HG03439 (cell line): Measurements from ENCODE around the gene DNAJC11.

Source experiments
- ATAC-seq: cut with Tn5 transposase; IDR thresholded peaks from one replicate; pipeline ENCODE4 v1.9.1; 2021; ENCODE audit warnings: mild to moderate bottlenecking, moderate library complexity; ENCODE audit not compliant: unreplicated experiment

Gene DNAJC11

DNA sequence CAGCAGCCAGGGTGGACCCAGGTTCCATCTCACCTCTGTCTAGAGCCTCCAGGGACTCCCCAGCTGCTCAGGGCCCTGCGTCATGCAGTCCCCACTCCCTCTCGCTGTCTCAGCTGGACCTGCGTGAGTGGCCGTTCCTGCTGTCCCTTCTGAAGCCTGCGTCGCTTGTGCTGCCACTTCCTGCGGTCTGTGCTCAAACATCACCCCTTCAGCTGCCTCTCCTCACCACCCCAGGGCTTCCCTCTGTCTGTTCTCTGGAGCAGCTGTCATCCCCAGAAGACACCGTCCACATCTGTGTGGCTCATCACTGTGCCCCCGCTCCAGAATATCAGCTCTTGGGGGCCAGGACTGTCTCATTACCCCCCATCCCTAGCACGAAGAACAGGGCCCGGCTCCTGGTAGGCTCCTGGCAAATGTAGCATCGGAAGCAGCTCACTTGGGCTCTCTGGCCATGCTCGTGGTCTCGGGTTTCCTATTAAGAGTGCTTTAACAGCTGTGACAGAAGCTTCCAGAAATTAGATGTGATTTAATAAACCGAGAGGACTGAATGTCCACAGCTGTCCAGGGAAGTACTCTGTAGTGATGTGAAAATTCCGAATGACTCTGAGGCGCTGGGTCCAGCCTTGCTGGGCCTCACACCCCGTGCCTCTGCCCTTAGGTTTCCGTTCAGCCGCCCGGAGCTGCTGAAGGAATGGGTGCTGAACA lies 73.6 kb downstream of the DNAJC11 start:
- ATAC-seq: no peak

DNA sequence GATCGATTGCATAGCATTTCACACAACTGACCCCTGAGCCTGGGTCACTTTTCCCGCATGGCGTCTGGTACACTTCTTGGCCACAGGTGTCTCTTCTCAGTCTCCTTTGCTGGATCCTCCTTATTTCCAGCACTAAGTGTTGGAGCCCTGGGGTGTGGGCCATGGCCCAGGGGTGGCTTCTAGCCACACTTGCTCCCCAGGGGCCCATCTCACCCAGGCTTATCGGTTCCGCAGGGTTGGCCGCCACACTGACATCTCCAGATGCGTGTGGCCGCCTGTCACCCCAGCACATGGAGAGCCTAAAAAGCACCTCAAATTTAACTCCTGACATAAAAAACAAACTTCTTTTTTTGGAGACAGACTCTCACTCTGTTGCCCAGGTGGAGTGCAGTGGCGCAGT lies 74.6 kb downstream of the DNAJC11 start:
- ATAC-seq: no peak

DNA sequence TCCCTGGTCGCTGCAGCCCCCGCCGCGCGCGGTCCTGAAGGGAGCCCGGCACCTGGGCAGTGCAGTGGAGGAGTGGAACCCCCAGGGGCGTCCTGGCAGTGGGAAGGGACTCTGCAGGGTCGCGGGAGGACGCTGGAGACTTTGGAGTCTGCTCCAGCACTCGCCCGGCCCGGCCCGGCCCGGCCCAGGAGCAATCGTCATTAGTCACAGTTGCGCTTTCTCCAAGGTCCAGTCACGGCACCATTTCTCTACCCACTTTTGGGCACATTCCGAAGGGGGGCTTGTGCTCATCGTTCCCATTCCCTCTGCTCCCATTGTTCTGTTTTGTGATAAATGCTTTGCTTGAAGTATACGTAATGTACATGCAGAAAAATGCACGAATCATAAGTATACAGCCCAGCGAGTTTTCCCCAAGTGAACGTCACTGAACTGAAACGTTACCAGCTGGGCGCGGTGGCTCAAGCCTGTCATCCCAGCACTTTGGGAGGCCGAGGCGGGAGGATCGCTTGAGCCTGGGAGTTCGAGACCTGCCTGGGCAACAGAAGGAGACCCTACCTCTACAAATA lies 75.9 kb downstream of the DNAJC11 start:
- ATAC-seq: peak; percentile 29

DNA sequence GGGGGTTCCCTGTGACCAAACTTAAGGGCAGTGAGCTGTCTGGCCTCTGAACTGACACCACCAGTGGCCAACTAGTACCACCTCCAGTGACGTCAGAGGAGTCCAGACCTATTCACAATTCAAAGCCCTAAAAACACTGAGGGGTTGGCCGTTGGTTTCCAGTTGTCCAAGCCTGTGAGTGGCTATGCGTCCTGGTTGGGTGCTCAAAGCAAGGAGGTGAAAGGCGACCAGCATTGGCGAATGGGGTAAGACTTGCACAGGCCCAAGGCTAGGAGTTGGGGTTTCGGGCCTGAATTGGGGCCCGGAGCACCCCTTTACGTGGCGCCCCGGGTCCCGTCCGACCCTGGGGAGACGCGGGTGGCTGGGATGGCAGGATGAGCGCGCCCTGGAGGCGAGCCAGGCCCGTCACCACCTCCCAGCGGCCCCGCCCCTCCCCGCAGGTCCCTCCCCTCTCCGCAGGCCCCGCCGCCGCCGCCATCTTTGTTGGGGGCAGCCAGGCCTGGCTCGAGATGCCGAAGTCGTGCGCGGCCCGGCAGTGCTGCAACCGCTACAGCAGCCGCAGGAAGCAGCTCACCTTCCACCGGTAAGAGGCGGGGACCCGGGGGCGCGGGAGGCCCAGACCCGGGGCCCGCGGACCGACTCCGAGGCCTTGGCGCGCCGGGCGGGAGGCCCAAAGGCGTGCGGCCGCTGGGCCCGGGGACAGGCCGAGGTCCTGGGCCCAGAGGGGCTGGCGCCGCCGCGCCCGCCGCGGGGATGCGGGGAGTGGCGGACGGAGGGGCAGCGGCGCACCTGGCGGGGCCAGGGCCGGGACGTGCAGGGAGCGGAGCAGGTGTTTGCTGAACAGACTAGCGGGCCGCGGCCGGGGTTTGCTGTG lies 76.7 kb downstream of the DNAJC11 start, which contains the start of gene THAP3:
Gene THAP3 (plus strand): TSS at position 159 of the 874 bp plus-strand sequence. CDS start 351 bp downstream, at position 510.
- peak; percentile 77 for ATAC-seq

DNA sequence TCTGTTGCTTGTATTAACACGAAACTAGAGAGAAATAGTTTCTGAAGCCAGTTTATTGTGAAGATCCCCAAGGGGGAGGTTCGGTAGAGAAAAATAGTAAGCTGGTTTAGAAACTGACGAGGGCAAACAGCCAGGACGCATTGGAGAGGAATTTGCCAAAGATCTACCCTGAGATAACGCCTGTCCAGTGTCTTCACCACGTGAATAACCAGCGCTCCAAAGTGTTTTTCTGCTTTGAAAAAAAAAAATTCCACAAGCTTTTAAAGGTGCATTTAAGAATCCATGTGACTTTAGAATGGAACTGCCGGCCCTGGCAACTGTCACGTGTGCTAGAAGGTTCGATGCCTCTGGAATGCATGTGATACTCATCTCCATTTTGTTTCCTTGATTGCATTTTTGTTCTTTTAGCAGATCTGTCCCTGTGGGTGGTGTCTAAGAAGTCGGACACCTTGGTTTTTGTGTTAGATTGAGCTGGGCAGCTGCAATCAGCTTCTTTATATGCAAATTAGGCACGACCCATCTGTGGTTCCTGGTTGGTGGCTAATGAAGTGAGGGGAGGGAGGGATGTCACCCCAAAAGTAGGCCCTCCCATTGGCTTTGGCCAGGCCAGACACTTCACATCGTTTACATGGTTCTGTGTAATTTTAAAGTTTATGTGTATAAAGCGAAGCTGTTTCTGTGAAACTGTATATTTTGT lies 78.2 kb downstream of the DNAJC11 start:
- ATAC-seq: no peak

- no peak for ATAC-seq
Measured at GRCh38 chr1:6622396-6623152, 79.0 kb downstream of the DNAJC11 start.

DNA sequence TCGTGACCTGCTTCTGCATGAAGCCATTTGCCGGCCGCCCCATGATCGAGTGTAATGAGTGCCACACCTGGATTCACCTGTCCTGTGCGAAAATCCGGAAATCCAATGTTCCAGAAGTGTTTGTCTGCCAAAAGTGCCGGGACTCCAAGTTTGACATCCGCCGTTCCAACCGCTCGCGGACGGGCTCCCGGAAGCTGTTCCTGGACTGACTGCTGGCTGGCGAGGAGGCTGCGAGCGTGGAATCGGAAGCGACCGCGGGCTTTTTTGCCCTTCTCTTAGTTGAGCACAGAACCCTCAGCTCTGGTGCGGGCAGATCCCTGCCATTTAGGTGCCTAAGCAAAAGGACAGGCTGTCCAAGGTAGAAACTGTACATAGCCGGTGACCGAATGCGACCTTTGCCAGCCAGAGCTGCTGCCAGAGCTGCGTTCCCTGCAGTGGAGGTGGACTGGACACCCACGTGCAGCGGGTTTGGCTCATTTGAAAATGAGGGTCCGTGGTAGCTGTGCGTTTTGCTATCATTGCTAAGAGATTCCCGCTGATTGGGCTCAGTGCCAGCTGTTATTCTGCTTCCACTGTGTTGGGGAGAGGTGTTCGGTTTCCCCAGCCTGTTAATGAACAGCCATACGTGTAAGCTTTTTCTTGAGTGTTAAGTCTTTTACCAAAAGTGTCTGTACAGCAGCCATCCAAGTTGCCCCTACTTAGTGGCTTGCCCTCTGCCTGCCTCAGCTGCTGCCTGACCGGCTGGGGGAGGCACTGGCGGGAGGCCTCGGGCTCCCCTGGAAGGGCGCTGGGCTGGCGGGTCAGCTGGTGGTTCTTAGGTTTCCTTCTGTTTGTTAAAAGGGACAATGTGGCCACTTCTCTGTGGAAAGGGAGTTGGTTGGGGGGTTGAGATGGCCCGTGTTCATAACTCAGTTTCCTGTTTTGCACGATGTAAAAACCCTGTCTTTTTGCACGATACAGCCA lies 79.9 kb downstream of the DNAJC11 start:
- ATAC-seq: no peak

DNA sequence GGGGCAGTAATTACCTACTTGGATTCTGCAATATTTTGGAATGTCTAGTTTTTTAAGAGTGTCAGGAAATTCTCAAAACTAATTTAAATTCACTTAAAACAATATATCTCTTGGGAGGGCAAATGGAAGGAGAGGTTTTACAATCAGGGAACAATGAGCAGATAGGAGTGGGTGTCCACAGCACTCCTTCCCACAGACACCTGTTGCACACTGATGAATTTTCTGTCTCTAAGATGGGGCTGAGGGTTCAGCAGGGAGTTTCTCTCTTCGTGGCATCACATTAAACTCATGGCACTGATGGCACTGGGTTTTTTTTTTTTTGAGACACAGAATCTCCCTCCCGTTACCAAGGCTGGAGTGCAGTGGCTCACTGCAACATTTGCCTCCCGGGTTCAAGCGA lies 82.6 kb downstream of the DNAJC11 start:
- ATAC-seq: no peak

GRCh38 chr1:6614929-6615785 lies 86.5 kb downstream of the DNAJC11 start:
- no peak for ATAC-seq

DNA sequence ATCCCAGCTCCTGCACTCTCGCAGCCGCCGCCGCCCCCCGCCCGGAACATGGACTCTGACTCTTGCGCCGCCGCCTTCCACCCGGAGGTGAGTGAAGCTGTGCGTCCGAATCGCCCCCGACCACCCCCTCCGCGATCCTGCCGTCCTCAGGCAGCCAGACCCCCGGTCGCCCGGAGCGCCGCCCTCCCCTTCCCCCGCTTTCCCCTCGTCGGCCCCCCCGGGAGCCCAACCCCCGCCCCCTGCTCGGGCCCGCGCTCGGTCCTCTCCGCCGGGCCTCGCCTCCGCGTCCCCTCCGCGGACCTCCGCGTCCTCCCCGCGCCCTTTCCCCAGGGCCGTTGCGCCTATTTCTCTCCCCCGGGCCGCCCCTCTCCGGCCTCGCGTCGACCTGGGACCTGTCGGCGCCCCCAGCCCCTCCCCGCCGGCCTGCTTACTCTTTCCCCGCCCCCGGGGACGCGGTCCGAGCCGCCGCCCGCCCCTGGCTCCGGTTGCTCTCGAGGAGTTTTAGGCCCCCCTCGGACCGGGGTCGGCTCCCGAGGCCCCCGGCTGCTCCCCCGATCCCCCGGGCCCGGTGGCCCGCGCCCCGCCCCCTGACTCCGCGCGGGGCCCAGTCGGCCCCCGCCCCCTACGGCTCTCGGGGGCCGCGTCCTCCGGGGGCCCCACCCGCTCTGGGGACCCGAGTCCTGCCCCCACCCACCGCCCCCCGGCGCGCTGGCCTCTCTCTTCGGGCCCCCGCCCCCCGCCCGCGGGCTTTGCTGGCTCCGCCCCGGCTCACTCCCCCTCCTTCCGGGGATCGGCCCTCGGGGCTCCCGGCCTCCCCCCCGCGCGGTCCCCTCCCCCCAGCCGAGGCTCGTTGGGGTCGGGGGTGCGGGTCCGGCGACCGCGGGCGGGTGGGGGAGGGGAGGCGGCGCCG lies 87.3 kb downstream of the DNAJC11 start:
- ATAC-seq: no peak

- peak; percentile 89 for ATAC-seq
Measured at GRCh38 chr1:6613361-6614018, 88.1 kb downstream of the DNAJC11 start, which contains the start of gene PHF13. PHF13 (plus strand) TSS chr1:6613731; CDS start chr1:6614067, 336 bp downstream.

GRCh38 chr1:6612641-6613360 lies 88.8 kb downstream of the DNAJC11 start:
- ATAC-seq: no peak

DNA sequence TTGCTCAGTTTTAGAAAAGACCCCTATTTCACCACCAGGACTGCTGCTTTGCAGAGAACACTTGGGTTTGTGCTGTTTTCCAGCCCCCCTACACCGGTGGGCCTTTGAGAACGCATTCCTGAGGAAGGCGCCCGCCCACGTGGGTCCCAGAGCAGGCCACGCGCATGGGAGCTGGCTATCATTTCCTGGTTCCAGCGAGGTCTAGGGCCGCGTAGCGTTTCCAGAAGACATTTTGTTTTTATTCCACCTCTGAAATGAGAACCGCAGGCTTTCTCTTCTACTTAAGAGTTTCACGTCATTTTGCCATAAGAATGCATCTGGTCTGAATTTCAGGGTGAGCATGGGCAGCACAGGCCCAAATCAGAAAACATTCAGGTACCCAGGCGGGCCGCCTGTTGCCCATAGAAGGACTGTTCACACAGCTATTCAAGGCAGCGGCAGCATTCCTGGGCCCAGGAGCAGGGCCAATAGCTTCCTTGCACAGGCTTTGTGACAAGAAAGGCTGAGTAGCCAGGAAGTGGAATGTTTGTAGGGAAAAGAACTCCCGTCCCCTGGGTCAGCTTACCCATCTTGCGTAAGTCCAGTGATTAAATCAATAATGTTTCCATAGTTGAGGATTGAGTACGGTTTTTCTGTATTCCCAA lies 97.6 kb downstream of the DNAJC11 start:
- ATAC-seq: no peak

GRCh38 chr1:6603238-6603914 lies 98.2 kb downstream of the DNAJC11 start:
- ATAC-seq: peak; percentile 29

GRCh38 chr1:6602669-6603237 lies 98.9 kb downstream of the DNAJC11 start, which contains the start of gene KLHL21:
KLHL21 (minus strand) TSS chr1:6602869; CDS start chr1:6602817, 52 bp downstream.
- ATAC-seq: peak; percentile 52
